GM15510 (cell line): Measurements from ENCODE around the gene PARK7.

Source experiments
- POLR2A ChIP-seq: IDR thresholded peaks from 3 replicates; pipeline ENCODE4 v1.6.1; 2011; ENCODE audit warnings: borderline replicate concordance; ENCODE audit not compliant: insufficient read length; ENCODE audit errors: extremely low read depth

The PARK7 gene

GRCh38 chr1:7961216-7962013, at the start of gene PARK7:
PARK7 (plus strand) TSS chr1:7961711; CDS start chr1:7962786, 1,075 bp downstream.
- TF ChIP-seq POLR2A: peak; percentile 99

DNA sequence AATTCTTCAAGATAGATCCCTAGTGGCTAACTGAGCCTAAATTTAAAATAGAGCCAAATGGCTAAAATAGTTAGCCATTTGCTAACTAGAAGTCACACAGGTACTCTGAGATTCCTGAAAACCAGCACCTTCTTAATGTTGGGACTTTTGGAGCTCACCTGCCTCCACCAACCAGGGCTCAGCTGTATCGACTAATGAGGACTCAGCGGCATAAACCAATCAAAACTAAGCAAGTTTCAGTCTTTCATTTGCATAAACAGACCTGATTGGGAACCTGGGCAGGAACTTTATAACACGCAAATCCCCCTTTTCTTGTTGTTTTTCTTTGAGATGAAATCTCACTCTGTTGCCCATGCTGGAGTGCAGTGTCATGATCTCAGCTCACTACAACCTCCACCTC, 49.4 kb upstream of the PARK7 start:
- TF ChIP-seq POLR2A: no peak

DNA sequence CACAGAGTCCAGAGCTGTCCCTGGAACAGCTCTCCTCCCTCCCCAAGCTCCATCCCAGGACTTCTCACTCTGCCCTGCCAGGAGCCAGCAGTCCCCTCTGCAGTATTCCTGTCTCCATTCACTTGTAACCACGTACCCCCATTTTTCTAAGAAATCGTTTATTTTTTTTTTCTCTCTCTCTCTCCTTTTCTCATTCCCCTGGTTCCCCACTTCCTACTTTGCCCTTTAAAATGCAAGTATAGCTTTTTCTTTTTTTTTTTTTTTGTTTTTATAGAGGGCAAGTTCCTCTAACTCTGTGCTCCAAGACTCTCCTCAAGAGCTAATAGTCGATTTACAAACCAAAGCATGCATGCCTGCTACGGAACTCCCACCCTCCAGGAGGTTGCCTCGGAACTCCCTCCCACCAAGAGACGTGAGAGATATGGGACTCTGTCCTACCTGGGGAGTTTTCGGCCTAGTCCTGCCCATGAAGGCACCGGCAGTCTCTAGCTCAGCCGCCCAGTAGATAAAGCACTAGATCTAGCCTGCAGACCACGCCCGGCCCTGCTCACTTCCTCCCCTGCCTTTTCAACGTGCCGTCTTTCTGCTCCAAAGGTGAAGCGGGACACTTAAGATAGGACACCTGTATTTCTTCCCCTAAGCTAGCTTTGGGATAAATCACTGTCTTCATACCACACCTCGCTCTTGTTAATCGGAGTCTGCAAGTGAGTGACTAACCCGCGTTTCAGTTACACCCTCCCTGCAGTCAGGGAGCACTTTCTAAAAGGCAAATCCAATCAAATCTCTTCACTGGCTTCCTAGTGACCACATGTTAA, 48.6 kb upstream of the PARK7 start:
- TF ChIP-seq POLR2A: no peak

GRCh38 chr1:7915826-7916500, 45.5 kb upstream of the PARK7 start:
- no peak for TF ChIP-seq POLR2A

- TF ChIP-seq POLR2A: no peak
These were observed 45.0 kb upstream of the PARK7 start for GRCh38 chr1:7916501-7916830.

DNA sequence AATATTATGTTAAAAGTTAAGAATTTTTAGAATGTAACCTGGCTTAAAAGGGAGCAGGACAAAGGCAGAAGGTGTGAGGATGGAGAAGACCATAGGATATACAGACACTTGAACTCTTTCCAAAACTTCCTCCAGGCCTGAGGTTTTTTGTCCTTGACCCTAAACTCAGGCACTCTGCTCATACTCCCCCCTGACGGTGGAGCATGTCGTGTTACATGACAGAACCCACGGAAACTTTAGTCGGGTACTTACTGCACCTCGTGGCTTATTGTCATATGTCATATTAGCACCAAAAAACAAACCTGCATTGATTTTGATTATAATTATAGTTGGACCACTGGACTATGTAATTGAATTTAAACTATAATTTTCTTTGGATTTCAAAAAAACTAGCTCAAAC, 41.6 kb upstream of the PARK7 start:
- no peak for TF ChIP-seq POLR2A

DNA sequence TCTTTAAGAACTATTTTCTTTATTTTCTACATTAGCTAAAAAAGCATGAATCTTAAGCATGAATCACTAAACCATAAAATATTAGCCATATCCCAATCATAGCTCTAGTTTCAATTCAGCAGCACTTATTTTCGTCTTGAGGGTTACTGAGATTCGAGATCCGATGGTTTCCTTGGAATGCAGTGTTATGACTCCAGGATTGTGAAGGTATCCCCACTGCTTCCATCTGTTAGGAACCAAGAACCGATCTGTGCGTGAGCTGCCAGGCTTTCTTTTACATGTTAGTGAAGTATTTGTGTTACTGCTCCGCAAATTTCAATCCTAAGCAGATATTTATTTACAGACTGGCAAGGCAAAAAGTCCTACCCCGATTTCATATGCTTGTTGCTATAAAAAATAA, 39.7 kb upstream of the PARK7 start:
- no peak for TF ChIP-seq POLR2A

DNA sequence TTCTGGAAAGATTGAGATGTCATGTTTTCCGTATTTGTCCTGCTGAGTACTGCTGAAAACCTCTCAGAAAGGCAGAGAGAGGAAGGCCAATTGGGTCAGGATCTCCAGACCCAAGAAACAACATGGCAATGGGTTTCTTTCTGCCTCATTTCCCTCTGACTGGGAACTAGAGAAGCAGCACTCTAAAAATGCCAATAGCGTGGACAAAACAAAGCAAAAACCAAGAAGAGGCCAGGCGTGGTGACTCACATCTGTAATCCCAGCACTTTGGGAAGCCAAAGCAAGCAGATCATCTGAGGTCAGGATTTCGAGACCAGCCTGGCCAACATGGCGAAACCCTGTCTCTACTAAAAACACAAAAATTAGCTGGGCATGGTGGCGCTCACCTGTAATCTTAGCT, 39.2 kb upstream of the PARK7 start:
- TF ChIP-seq POLR2A: no peak

DNA sequence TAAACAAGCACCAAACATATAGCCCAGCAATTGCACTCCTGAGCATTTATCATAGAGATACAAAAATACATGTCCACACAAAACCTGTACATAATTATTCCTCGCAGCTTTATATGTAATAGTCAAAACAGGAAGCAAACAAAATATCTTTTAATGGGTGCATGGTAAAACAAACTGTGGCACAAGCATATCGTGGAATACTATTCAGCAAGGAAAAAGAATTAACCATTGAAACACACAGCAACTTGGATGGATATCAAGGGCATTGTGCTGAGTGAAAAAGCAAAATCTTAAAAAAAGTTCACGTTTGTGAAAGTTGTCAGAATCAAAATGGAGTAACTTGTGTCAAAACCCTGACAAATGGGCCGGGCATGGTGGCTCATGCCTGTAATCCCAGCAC, 33.3 kb upstream of the PARK7 start:
- TF ChIP-seq POLR2A: no peak

GRCh38 chr1:7929637-7930036, 31.9 kb upstream of the PARK7 start:
- no peak for TF ChIP-seq POLR2A

GRCh38 chr1:7930645-7931445, 30.7 kb upstream of the PARK7 start:
- TF ChIP-seq POLR2A: no peak

DNA sequence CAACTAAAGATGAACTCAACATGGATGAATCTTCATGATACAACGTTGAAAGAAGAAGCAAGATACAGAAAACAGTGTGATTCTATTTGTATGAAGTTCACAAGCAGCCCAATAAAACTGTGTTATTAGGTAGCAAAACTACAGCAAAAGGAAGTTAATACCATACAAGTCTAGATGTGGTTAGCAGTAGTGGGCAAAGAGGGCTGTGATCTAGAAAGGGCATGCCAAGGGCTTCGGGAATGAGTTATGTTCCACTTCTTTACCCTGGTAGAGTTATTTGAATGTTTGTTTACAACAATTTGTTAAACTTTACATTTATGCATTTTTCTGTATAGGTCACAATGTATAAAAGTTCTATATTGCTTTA, 30.1 kb upstream of the PARK7 start:
- no peak for TF ChIP-seq POLR2A

GRCh38 chr1:7932524-7933138, 28.9 kb upstream of the PARK7 start:
- TF ChIP-seq POLR2A: no peak

DNA sequence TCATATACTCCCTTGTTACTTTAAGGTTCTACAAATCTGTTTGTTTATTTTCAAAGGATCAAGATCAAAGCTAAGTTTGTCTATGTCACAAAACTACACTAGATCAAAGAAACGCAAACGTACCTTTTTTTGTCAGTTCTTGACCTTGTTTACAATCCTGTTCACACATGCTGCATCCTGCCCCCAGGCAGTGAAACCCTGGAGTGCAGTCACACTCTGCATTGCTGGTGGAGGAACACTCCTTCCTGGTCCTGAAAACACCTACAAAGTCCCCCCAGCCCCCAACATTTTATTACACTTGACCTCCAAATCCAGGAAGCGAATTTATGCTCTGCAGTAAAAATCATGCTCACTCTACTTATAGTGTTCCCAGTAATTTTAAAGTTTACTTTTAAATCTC, 23.4 kb upstream of the PARK7 start:
- TF ChIP-seq POLR2A: no peak

DNA sequence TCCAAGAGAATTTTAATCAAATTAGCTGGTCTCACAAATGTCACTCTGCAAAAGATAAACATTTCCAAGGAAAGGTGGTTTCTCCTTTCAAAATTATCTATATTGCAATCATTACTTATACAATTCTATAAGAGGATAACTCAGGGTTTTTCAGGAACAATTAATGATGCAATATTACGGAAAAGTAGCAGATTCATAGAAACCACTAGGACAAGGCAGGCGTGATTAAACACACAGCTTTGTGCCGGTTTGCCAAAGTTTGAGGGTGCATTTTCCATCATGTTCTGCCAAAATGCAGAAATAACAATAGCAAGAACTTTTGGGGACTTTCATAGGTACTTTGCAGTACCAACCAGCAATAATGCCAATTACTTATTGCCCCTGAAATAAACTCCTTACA, 21.5 kb upstream of the PARK7 start:
- no peak for TF ChIP-seq POLR2A

DNA sequence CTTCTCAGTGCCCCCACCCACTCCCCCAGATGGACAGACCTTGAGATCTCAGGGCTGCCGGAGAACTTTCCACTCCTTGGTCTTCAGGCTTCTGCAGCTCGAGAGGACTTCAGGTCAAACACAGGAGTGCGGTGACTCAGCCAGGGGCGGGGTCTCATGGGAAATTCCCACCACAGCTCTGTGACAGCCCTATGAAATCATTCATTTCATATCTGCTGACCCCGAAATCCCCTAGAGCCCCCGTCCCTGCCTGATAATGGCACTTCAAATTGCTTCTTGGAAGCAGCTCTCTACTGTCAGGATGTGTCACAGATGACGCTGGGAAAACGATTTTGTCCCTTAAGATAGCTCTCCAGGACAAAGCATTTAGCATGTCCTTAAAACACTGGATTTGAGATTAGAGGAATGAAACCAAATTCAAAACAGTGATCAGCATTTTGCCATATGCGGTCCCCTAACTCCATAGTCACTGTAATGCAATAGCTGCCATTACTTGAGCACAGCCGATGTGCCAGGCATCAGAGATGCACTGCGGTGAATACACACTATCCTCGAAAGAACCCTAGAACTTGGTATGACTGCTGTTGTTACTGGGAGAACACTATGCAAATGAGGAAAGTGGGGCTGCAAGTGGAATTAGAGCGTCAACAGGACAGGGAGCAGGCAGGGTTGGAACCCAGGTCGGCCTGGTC, 20.6 kb upstream of the PARK7 start, which contains the start of gene TNFRSF9:
Gene TNFRSF9 (minus strand): TSS at position 95 of the 692 bp plus-strand sequence. CDS start 845 bp downstream, outside the sequence.
- TF ChIP-seq POLR2A: no peak
